Gastrocnemius medialis (tissue), 4 donors: ENCODE data around the gene E2F4. TPM values are rescaled to one million over a fixed set of nuclear protein-coding genes. Genes with fewer than 3 reads are reported as not detected.
A peak's percentile ranks its signal among the peaks of the same experiment; 100 is the strongest.

Experiments
- ATAC-seq, 2 donors: fragments of 150-250 bp; one replicate each; pipeline ENCODE4 v1.9.1; 2016
- DNase-seq, 2 donors: peaks; one replicate each; pipeline ENCODE4 v3.0.0-alpha.2; 2019
- H3K27ac ChIP-seq, 4 donors: fragments of 200-600 bp; sonication (generic); 1 replicate in 1 of 4; 2 replicates in 3 of 4; pipeline ENCODE4 v1.5.1; 2016 to 2018; ENCODE audit warnings: mild to moderate bottlenecking in 2 of 4, moderate library complexity in 1 of 4
- H3K27me3 ChIP-seq, 3 donors: fragments of 200-600 bp; sonication (generic) in 2 of 3; 1 replicate in 1 of 3; 2 replicates in 2 of 3; pipeline versions ENCODE4 v1.5.1 to v1.6.0; 2016 to 2019; ENCODE audit warnings: mild to moderate bottlenecking in 1 of 3, moderate library complexity in 1 of 3
- H3K36me3 ChIP-seq, 2 donors: fragments of 200-600 bp; sonication (generic) in 1 of 2; one replicate each; pipeline ENCODE4 v1.5.1; 2017 to 2018
- H3K4me1 ChIP-seq, 2 donors: fragments of 200-600 bp; sonication (generic) in 1 of 2; one replicate each; pipeline ENCODE4 v1.5.1; 2016 to 2017; ENCODE audit warnings: mild to moderate bottlenecking in 2 of 2
- H3K4me3 ChIP-seq, 4 donors: fragments of 200-600 bp; sonication (generic) in 3 of 4; 1 replicate in 1 of 4; 2 replicates in 3 of 4; pipeline ENCODE4 v1.5.1; 2016 to 2019; ENCODE audit warnings: mild to moderate bottlenecking in 2 of 4
- H3K9me3 ChIP-seq, 3 donors: fragments of 200-600 bp; sonication (generic) in 2 of 3; 1 replicate in 1 of 3; 2 replicates in 2 of 3; pipeline ENCODE4 v1.5.1; 2016 to 2019
- POLR2A ChIP-seq, 2 donors: fragments of 450-650 bp; IDR thresholded peaks; one replicate each; pipeline ENCODE4 v1.6.1; 2017; ENCODE audit warnings: antibody characterized with exemption in 2 of 2, mild to moderate bottlenecking in 2 of 2, moderate library complexity in 2 of 2
- in situ Hi-C, 4 donors: fragments of 200-750 bp; cut with MboI; loops; one replicate each; pipeline versions ENCODE4 v1.15.0 to v1.8.0; 2017; ENCODE audit warnings: low sequenced_read_pairs in 4 of 4
- intact Hi-C: fragments of 100-400 bp; cut with DNase I; formaldehyde crosslinking; loops from one replicate; pipeline ENCODE4 v1.15.1; 2023; ENCODE audit warnings: low total_unique reads
- total RNA-seq, 4 donors: library from RNA; depleted of rRNA; stranded (reverse); fragments of >200 nt; gene quantifications; one replicate each; pipeline versions ENCODE4 v1.1.0 to v1.2.3, GENCODE V29; 2016
- TF ChIP-seq, protein P1 (sequence below), 5 experiments: fragments of 450-650 bp in 3 of 5; fragments of 200-600 bp in 2 of 5; sonication (generic) in 2 of 5; IDR thresholded peaks in 4 of 5; conservative IDR thresholded peaks in 1 of 5; 1 replicate in 4 of 5; 2 replicates in 1 of 5; pipeline ENCODE4 v1.5.1; 2016 to 2019; ENCODE audit warnings: antibody characterized with exemption in 5 of 5, mild to moderate bottlenecking in 3 of 5, moderate library complexity in 3 of 5

E2F4 gene
- total RNA-seq, 4 donors from 2014 or later, result 67.8 to 114 (median 96.5) TPM

- H3K36me3 ChIP-seq, result peaks cover 0 to 30% of the 10 kb centered on the region in 2 donors
- no peaks in the 10 kb centered on the region for H3K27me3 ChIP-seq
- H3K4me3 ChIP-seq, result peak overlapping the region; percentile 40 to 99 (median 94)
- ATAC-seq, result no peak
- H3K27ac ChIP-seq, result peak overlapping the region; percentile 28 to 90 (median 57)
- TF ChIP-seq POLR2A (IDR thresholded peaks at IDR 0.05), result no peak
- H3K4me1 ChIP-seq, result peaks cover 22 to 30% of the 10 kb centered on the region in 2 donors
- intact Hi-C loops (no loop called here), in situ Hi-C loops (no loop called here)
- DNase-seq, result no peak
- no peaks in the 10 kb centered on the region for H3K9me3 ChIP-seq
Observed at GRCh38 chr16:67191411-67191994, 452 bp upstream of the E2F4 start.

- TF ChIP-seq, protein P1, sequence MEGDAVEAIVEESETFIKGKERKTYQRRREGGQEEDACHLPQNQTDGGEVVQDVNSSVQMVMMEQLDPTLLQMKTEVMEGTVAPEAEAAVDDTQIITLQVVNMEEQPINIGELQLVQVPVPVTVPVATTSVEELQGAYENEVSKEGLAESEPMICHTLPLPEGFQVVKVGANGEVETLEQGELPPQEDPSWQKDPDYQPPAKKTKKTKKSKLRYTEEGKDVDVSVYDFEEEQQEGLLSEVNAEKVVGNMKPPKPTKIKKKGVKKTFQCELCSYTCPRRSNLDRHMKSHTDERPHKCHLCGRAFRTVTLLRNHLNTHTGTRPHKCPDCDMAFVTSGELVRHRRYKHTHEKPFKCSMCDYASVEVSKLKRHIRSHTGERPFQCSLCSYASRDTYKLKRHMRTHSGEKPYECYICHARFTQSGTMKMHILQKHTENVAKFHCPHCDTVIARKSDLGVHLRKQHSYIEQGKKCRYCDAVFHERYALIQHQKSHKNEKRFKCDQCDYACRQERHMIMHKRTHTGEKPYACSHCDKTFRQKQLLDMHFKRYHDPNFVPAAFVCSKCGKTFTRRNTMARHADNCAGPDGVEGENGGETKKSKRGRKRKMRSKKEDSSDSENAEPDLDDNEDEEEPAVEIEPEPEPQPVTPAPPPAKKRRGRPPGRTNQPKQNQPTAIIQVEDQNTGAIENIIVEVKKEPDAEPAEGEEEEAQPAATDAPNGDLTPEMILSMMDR (IDR thresholded peaks at IDR 0.05 in 4 of 5, conservative IDR thresholded peaks at IDR 0.05 in 1 of 5), result no peak
- no peak for TF ChIP-seq POLR2A (IDR thresholded peaks at IDR 0.05)
- ATAC-seq, result no peak
- in situ Hi-C loops (no loop called here), intact Hi-C loops (loop anchor here (1.0 kb wide), 1 partner anchor 34 kb away; the partner anchor contains the start of gene TMEM208)
- no peak for DNase-seq
- Histone ChIP-seq H3K36me3 (peaks cover 3 to 42% of the 10 kb centered on the region in 2 donors), H3K27me3 (no peaks in the 10 kb centered on the region), H3K27ac (peak overlapping the region; percentile 81 to 90 (median 86)), H3K4me1 (peaks cover 22 to 31% of the 10 kb centered on the region in 2 donors), H3K9me3 (no peaks in the 10 kb centered on the region), H3K4me3 (peak overlapping the region; percentile 92 to 99 (median 94))
Observed at GRCh38 chr16:67192781-67193361, 916 bp downstream of the E2F4 start.

GRCh38 chr16:67193536-67193935 is 1.6 kb downstream of the E2F4 start:
- Histone ChIP-seq H3K36me3 (peaks cover 3 to 42% of the 10 kb centered on the region in 2 donors), H3K27ac (peak overlapping the region in 1 of 4 donors; percentile 88), H3K4me1 (peaks cover 22 to 38% of the 10 kb centered on the region in 2 donors), H3K27me3 (no peaks in the 10 kb centered on the region), H3K9me3 (no peaks in the 10 kb centered on the region), H3K4me3 (peak overlapping the region in 3 of 4 donors; percentile 92 to 95 (median 93))
- ATAC-seq (no peak), DNase-seq (no peak)
- intact Hi-C loops, result no loop called here
- in situ Hi-C loops, result no loop called here
- TF ChIP-seq, protein P1 (IDR thresholded peaks at IDR 0.05 in 4 of 5, conservative IDR thresholded peaks at IDR 0.05 in 1 of 5), result no peak

DNA sequence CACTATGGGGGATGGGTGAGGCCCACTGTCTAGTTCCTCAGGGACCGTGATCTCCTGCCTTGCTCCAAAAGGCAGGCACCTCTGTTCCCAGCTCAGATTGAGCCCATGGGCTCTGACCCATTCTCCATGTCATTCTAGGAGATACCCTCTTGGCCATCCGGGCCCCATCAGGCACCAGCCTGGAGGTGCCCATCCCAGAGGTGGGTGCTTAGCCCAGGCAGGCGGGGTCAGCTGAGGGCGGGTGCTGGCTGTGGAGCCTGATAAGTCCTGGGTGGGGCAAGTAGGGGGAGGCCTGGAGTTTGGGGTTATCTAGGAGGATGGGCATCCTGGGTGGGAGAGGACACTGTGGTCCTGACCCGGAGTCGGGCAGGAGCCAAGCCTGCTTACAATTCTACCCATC is 2.3 kb downstream of the E2F4 start:
- Histone ChIP-seq H3K9me3 (no peaks in the 10 kb centered on the region), H3K27me3 (no peaks in the 10 kb centered on the region), H3K36me3 (peaks cover 3 to 42% of the 10 kb centered on the region in 2 donors), H3K4me3 (no peak overlapping the region), H3K4me1 (peaks cover 22 to 39% of the 10 kb centered on the region in 2 donors), H3K27ac (no peak overlapping the region)
- intact Hi-C loops, result no loop called here
- ATAC-seq (no peak), DNase-seq (no peak)
- TF ChIP-seq, protein P1 (IDR thresholded peaks at IDR 0.05 in 4 of 5, conservative IDR thresholded peaks at IDR 0.05 in 1 of 5), result no peak
- no peak for TF ChIP-seq POLR2A (IDR thresholded peaks at IDR 0.05)
- in situ Hi-C loops, result no loop called here

GRCh38 chr16:67195676-67196075 is 3.7 kb downstream of the E2F4 start:
- in situ Hi-C loops, result no loop called here
- DNase-seq (no peak), ATAC-seq (no peak)
- peaks cover 3 to 42% of the 10 kb centered on the region in 2 donors for H3K36me3 ChIP-seq
- no peaks in the 10 kb centered on the region for H3K27me3 ChIP-seq
- intact Hi-C loops, result no loop called here
- TF ChIP-seq, protein P1 (IDR thresholded peaks at IDR 0.05 in 4 of 5, conservative IDR thresholded peaks at IDR 0.05 in 1 of 5), result no peak
- TF ChIP-seq POLR2A (IDR thresholded peaks at IDR 0.05), result no peak
- H3K27ac ChIP-seq, result no peak overlapping the region
- peaks cover 22 to 36% of the 10 kb centered on the region in 2 donors for H3K4me1 ChIP-seq
- H3K9me3 ChIP-seq, result no peaks in the 10 kb centered on the region
- H3K4me3 ChIP-seq, result no peak overlapping the region
